PC-9 (cell line): ENCODE data around the gene GNLY.

Experiments
- EZH2 ChIP-seq: fragments of 200-600 bp; sonication (generic); IDR thresholded peaks from 2 replicates; pipeline ENCODE4 v1.8.0; 2017; ENCODE audit warnings: antibody characterized with exemption, low read depth
- TF ChIP-seq, protein P1 (sequence below): fragments of 200-600 bp; sonication (generic); conservative IDR thresholded peaks from 2 replicates; pipeline ENCODE4 v1.6.1; 2017; ENCODE audit warnings: mixed run types, antibody characterized with exemption, mild to moderate bottlenecking, moderate library complexity

GRCh38 chr2:85651097-85651496, 43.1 kb upstream of the GNLY start:
- no peak for TF ChIP-seq EZH2
- TF ChIP-seq, protein P1, sequence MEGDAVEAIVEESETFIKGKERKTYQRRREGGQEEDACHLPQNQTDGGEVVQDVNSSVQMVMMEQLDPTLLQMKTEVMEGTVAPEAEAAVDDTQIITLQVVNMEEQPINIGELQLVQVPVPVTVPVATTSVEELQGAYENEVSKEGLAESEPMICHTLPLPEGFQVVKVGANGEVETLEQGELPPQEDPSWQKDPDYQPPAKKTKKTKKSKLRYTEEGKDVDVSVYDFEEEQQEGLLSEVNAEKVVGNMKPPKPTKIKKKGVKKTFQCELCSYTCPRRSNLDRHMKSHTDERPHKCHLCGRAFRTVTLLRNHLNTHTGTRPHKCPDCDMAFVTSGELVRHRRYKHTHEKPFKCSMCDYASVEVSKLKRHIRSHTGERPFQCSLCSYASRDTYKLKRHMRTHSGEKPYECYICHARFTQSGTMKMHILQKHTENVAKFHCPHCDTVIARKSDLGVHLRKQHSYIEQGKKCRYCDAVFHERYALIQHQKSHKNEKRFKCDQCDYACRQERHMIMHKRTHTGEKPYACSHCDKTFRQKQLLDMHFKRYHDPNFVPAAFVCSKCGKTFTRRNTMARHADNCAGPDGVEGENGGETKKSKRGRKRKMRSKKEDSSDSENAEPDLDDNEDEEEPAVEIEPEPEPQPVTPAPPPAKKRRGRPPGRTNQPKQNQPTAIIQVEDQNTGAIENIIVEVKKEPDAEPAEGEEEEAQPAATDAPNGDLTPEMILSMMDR, result no peak
